ENCODE results near the gene LRIG1.
A peak's percentile ranks its signal among the peaks of the same experiment; 100 is the strongest.

Gene LRIG1

GRCh38 chr3:66381626-66382025, 119.2 kb downstream of the LRIG1 start:
- DNase-seq = no peak

GRCh38 chr3:66380200-66380932, 120.5 kb downstream of the LRIG1 start:
- DNase-seq = no peak

- DNase-seq = no peak
These were observed 121.3 kb downstream of the LRIG1 start for GRCh38 chr3:66379565-66379964.

- DNase-seq = no peak
These were observed 122.6 kb downstream of the LRIG1 start for GRCh38 chr3:66378256-66378655.

GRCh38 chr3:66377800-66378199, 123.0 kb downstream of the LRIG1 start:
- DNase-seq = no peak

GRCh38 chr3:66376568-66376967, 124.3 kb downstream of the LRIG1 start:
- no peak for DNase-seq

- peak; percentile 17 for DNase-seq
These were observed 128.0 kb downstream of the LRIG1 start for GRCh38 chr3:66372681-66373350.

GRCh38 chr3:66371432-66371831, 129.4 kb downstream of the LRIG1 start:
- DNase-seq = no peak

- no peak for DNase-seq
These were observed 130.6 kb downstream of the LRIG1 start for GRCh38 chr3:66370179-66370578.

- DNase-seq = no peak
These were observed 132.8 kb downstream of the LRIG1 start for GRCh38 chr3:66367979-66368378.

- DNase-seq = no peak
These were observed 134.1 kb downstream of the LRIG1 start for GRCh38 chr3:66366747-66367146.

- DNase-seq = no peak
These were observed 135.7 kb downstream of the LRIG1 start for GRCh38 chr3:66365080-66365479.

- DNase-seq = no peak
These were observed 137.7 kb downstream of the LRIG1 start for GRCh38 chr3:66363148-66363547.

GRCh38 chr3:66362541-66362941, 138.3 kb downstream of the LRIG1 start:
- DNase-seq = no peak

GRCh38 chr3:66361356-66361755, 139.5 kb downstream of the LRIG1 start:
- no peak for DNase-seq

GRCh38 chr3:66355997-66356396, 144.8 kb downstream of the LRIG1 start:
- DNase-seq = no peak

- DNase-seq = no peak
These were observed 145.4 kb downstream of the LRIG1 start for GRCh38 chr3:66355394-66355793.

GRCh38 chr3:66354001-66354400, 146.8 kb downstream of the LRIG1 start:
- no peak for DNase-seq

GRCh38 chr3:66353530-66353929, 147.3 kb downstream of the LRIG1 start:
- no peak for DNase-seq

GRCh38 chr3:66353039-66353438, 147.8 kb downstream of the LRIG1 start:
- no peak for DNase-seq

GRCh38 chr3:66350601-66351000, 150.2 kb downstream of the LRIG1 start:
- DNase-seq = no peak

GRCh38 chr3:66348704-66349103, 152.1 kb downstream of the LRIG1 start:
- DNase-seq = no peak

GRCh38 chr3:66344848-66345578, 155.8 kb downstream of the LRIG1 start:
- DNase-seq = no peak

GRCh38 chr3:66344391-66344811, 156.4 kb downstream of the LRIG1 start:
- DNase-seq = no peak

Data from SHP77 treated with DMSO at 0.1 percent for 48 hours (cell line).